SK-N-MC (cell line): ENCODE measurements around the gene BRD3OS.

ENCODE experiments used
- EZH2 ChIP-seq: fragments of 200-600 bp; sonication (generic); IDR thresholded peaks from one replicate; pipeline ENCODE4 v1.6.1; 2017; ENCODE audit warnings: antibody characterized with exemption
- POLR2AphosphoS5 ChIP-seq: IDR thresholded peaks from 2 replicates; pipeline ENCODE4 v1.6.1; 2012; ENCODE audit warnings: mild to moderate bottlenecking, low read depth, low read length, borderline replicate concordance

GRCh38 chr9:134049236-134049635 is 24.0 kb downstream of the BRD3OS start:
- TF ChIP-seq EZH2: no peak
- TF ChIP-seq POLR2AphosphoS5: no peak
